Measurements from ENCODE around the gene LYRM9.

- TF ChIP-seq EP300 (IDR thresholded peaks at IDR 0.05): no peak
- TF ChIP-seq CTCF (IDR thresholded peaks at IDR 0.05): no peak
- TF ChIP-seq POLR2A (IDR thresholded peaks at IDR 0.05): no peak
- TF ChIP-seq POLR2AphosphoS5 (IDR thresholded peaks at IDR 0.05): no peak
Measured at GRCh38 chr17:27856676-27857432, 36.3 kb downstream of the LYRM9 start.

All from sigmoid colon (tissue), 4 donors.